T-cell (primary cell): ENCODE results near the gene PROX1. TPM values are rescaled to one million over a fixed set of nuclear protein-coding genes. Genes with fewer than 3 reads are reported as not detected.

Experiments
- ATAC-seq, 4 experiments: fragments of 200-7000 bp in 3 of 4; fragments of 150-1000 bp in 1 of 4; cut with Tn5 transposase; replicated peaks in 1 of 4; 1 replicate in 3 of 4; 2 replicates in 1 of 4; pipeline ENCODE4 v1.10.0; 2021; ENCODE audit warnings: moderate library complexity in 3 of 4, mild to moderate bottlenecking in 2 of 4, moderate number of reproducible peaks in 1 of 4
- CTCF ChIA-PET, 2 donors: fragments of 300-600 bp; sonication (Branson Sonifier 250); formaldehyde crosslinking; loops; one replicate each; lab custom pipeline; 2022; ENCODE audit warnings: antibody characterized with exemption in 2 of 2; lab: Charles Lee
- POLR2A ChIA-PET, 2 donors: fragments of 300-600 bp; sonication (Branson Sonifier 250); formaldehyde crosslinking; loops; one replicate each; lab custom pipeline; 2022; ENCODE audit warnings: antibody characterized with exemption in 2 of 2; lab: Charles Lee
- DNase-seq, 35 experiments: peaks; one replicate each; pipeline versions ENCODE4 v3.0.0 to v3.0.0-alpha.2; 2013 to 2023
- H3K27ac ChIP-seq: one replicate; pipeline ENCODE4 v1.5.1; 2013; ENCODE audit warnings: low read length
- H3K27me3 ChIP-seq, 2 experiments: replicated peaks in 1 of 2; 1 replicate in 1 of 2; 2 replicates in 1 of 2; pipeline versions ENCODE4 v1.6.1 to v1.7.0; 2013; ENCODE audit warnings: low read length in 1 of 2, mixed read lengths in 1 of 2; ENCODE audit not compliant: control insufficient read depth in 2 of 2, insufficient read depth in 2 of 2; ENCODE audit errors: extremely low read depth in 1 of 2
- H3K36me3 ChIP-seq, 2 donors: 1 replicate in 1 of 2; 2 replicates in 1 of 2; pipeline versions ENCODE4 v1.6.1 to v1.7.0; 2013; ENCODE audit warnings: low read length in 1 of 2; ENCODE audit not compliant: control insufficient read depth in 2 of 2, insufficient read depth in 1 of 2; ENCODE audit errors: extremely low read depth in 1 of 2
- H3K4me1 ChIP-seq, 2 experiments: 1 replicate in 1 of 2; 2 replicates in 1 of 2; pipeline versions ENCODE4 v1.6.1 to v1.7.0; 2013; ENCODE audit warnings: low read length in 2 of 2, mixed read lengths in 1 of 2; ENCODE audit not compliant: insufficient read depth in 2 of 2, control insufficient read depth in 1 of 2; ENCODE audit errors: extremely low read depth in 1 of 2
- H3K4me3 ChIP-seq, 2 donors: 1 replicate in 1 of 2; 2 replicates in 1 of 2; pipeline versions ENCODE4 v1.5.1 to v1.7.0; 2013; ENCODE audit warnings: mild to moderate bottlenecking in 2 of 2, low read length in 1 of 2, moderate library complexity in 1 of 2; ENCODE audit not compliant: control insufficient read depth in 1 of 2; ENCODE audit errors: extremely low read depth in 1 of 2
- H3K9me3 ChIP-seq: 2 replicates; pipeline ENCODE4 v1.7.0; 2013
- H3K27ac Mint-ChIP-seq, 2 donors: one replicate each; pipeline ENCODE4 v1.8.0; 2020 to 2021; ENCODE audit warnings: mild to moderate bottlenecking in 2 of 2, mixed read lengths in 2 of 2
- H3K27me3 Mint-ChIP-seq, 2 donors: one replicate each; pipeline ENCODE4 v1.8.0; 2021 to 2022; ENCODE audit warnings: mixed read lengths in 2 of 2
- H3K36me3 Mint-ChIP-seq: one replicate; pipeline ENCODE4 v1.8.0; 2021; ENCODE audit warnings: mixed read lengths
- H3K4me1 Mint-ChIP-seq, 3 donors: one replicate each; pipeline ENCODE4 v1.8.0; 2020 to 2022; ENCODE audit warnings: mixed read lengths in 3 of 3, mild to moderate bottlenecking in 1 of 3
- H3K4me3 Mint-ChIP-seq, 3 donors: one replicate each; pipeline ENCODE4 v1.8.0; 2020 to 2022; ENCODE audit warnings: mild to moderate bottlenecking in 3 of 3, mixed read lengths in 3 of 3, moderate library complexity in 3 of 3
- H3K9me3 Mint-ChIP-seq, 3 donors: one replicate each; pipeline ENCODE4 v1.8.0; 2020 to 2022; ENCODE audit warnings: mixed read lengths in 3 of 3
- WGBS: methylation state at CpG from one replicate; pipeline ENCODE4 v1.1.5; 2013; ENCODE audit warnings: missing lambda C conversion rate; ENCODE audit not compliant: insufficient coverage; 5-methylcytosine and 5-hydroxymethylcytosine counted together
- total RNA-seq, 35 experiments: library from RNA in 6 of 35; stranded (reverse) in 6 of 35; fragments of 120-200 nt in 1 of 35; gene quantifications; one replicate each; pipeline versions ENCODE4 v1.2.1 to v1.2.4 and lab custom pipeline; 2013 to 2026

PROX1 gene
- total RNA-seq, 5 donors from 2014 or later (not counting 1 experiment from before 2014, with no cell fraction given): 0.22 to 0.75 (median 0.29) TPM; not detected in 1

- POLR2A ChIA-PET: no interaction called here
- Mint-ChIP-seq H3K9me3 (no peaks in the 10 kb centered on the region), H3K4me3 (no peak overlapping the region), H3K36me3 (no peaks in the 10 kb centered on the region), H3K27me3 (peaks cover 15 to 21% of the 10 kb centered on the region in 2 donors), H3K27ac (no peak overlapping the region), H3K4me1 (no peaks in the 10 kb centered on the region)
- ATAC-seq (no peak), DNase-seq (no peak)
- CTCF ChIA-PET: no interaction called here
- Histone ChIP-seq H3K4me3 (no peak overlapping the region), H3K9me3 (no peaks in the 10 kb centered on the region), H3K27ac (no peak overlapping the region), H3K4me1 (no peaks in the 10 kb centered on the region), H3K27me3 (peaks cover 5 to 8% of the 10 kb centered on the region in 2 experiments), H3K36me3 (no peaks in the 10 kb centered on the region)
- WGBS: 100% methylated on average over 1 of the region's 6 CpGs
These were observed 11.0 kb downstream of the PROX1 start for GRCh38 chr1:213998785-213999184.

DNA sequence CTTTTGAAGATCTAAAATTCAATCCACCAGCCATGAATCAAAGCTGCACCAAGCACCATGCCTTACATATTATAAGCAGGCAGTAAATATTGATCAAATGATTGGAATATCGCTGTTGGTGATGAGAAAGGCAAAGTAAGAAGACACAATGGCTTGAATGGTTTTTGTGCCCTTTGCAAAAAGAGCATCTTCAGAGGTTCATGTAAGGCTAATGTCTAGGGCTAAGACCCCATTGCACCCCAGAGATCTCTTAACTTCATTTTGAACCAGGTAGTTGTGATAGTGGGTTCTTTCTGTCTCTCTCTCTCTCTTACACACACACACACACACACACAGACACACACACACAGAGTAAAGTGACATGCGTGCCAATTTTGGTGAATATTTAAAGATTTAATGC, 12.0 kb downstream of the PROX1 start:
- ChIA-PET CTCF (no interaction called here), POLR2A (interaction anchor here in 1 of 2 donors (0.6 kb wide), 1 partner anchor 23 kb away, joined by 5 read pairs; no protein-coding TSS in a partner anchor)
- no peak overlapping the region for H3K4me3 Mint-ChIP-seq
- no peaks in the 10 kb centered on the region for H3K4me1 ChIP-seq
- no peak overlapping the region for H3K27ac ChIP-seq
- H3K9me3 ChIP-seq: no peaks in the 10 kb centered on the region
- DNase-seq (no peak), ATAC-seq (no peak)
- H3K36me3 ChIP-seq: no peaks in the 10 kb centered on the region
- H3K27ac Mint-ChIP-seq: no peak overlapping the region
- no peaks in the 10 kb centered on the region for H3K4me1 Mint-ChIP-seq
- peaks cover 11 to 14% of the 10 kb centered on the region in 2 donors for H3K27me3 Mint-ChIP-seq
- no peak overlapping the region for H3K4me3 ChIP-seq
- H3K9me3 Mint-ChIP-seq: no peaks in the 10 kb centered on the region
- H3K36me3 Mint-ChIP-seq: no peaks in the 10 kb centered on the region
- WGBS: no CpG with 5 or more reads among the region's 2 CpGs
- peaks cover 2 to 5% of the 10 kb centered on the region in 2 experiments for H3K27me3 ChIP-seq

GRCh38 chr1:214002060-214002459, 14.3 kb downstream of the PROX1 start:
- H3K4me3 Mint-ChIP-seq: no peak overlapping the region
- H3K27me3 Mint-ChIP-seq: peaks cover 7 to 15% of the 10 kb centered on the region in 2 donors
- no peaks in the 10 kb centered on the region for H3K36me3 Mint-ChIP-seq
- ChIA-PET POLR2A (interaction anchor here in 1 of 2 donors (0.7 kb wide), 1 partner anchor 158 kb away, joined by 8 read pairs; no protein-coding TSS in a partner anchor), CTCF (no interaction called here)
- ATAC-seq: no peak
- H3K27me3 ChIP-seq: peaks cover 0 to 2% of the 10 kb centered on the region in 2 experiments
- WGBS: no CpG with 5 or more reads among the region's 6 CpGs
- H3K36me3 ChIP-seq: no peaks in the 10 kb centered on the region
- H3K9me3 ChIP-seq: no peaks in the 10 kb centered on the region
- H3K27ac ChIP-seq: no peak overlapping the region
- H3K27ac Mint-ChIP-seq: no peak overlapping the region
- no peak overlapping the region for H3K4me3 ChIP-seq
- no peaks in the 10 kb centered on the region for H3K4me1 Mint-ChIP-seq
- no peaks in the 10 kb centered on the region for H3K4me1 ChIP-seq
- no peaks in the 10 kb centered on the region for H3K9me3 Mint-ChIP-seq
- no peak for DNase-seq

- no peaks in the 10 kb centered on the region for H3K4me1 Mint-ChIP-seq
- Histone ChIP-seq H3K27ac (no peak overlapping the region), H3K9me3 (no peaks in the 10 kb centered on the region), H3K4me1 (no peaks in the 10 kb centered on the region), H3K4me3 (no peak overlapping the region), H3K36me3 (no peaks in the 10 kb centered on the region), H3K27me3 (no peaks in the 10 kb centered on the region)
- H3K27ac Mint-ChIP-seq: no peak overlapping the region
- ATAC-seq (no peak), DNase-seq (no peak)
- H3K9me3 Mint-ChIP-seq: no peaks in the 10 kb centered on the region
- POLR2A ChIA-PET: interaction anchor here in 1 of 2 donors (0.7 kb wide), 2 partner anchors 29 to 159 kb away, joined by 3 to 8 read pairs; no protein-coding TSS in a partner anchor
- H3K4me3 Mint-ChIP-seq: no peak overlapping the region
- CTCF ChIA-PET: no interaction called here
- no peaks in the 10 kb centered on the region for H3K36me3 Mint-ChIP-seq
- WGBS: 64% methylated on average over 2 of the region's 3 CpGs
- H3K27me3 Mint-ChIP-seq: peaks cover 7 to 12% of the 10 kb centered on the region in 2 donors
These were observed 14.7 kb downstream of the PROX1 start for GRCh38 chr1:214002472-214002871.

GRCh38 chr1:214003233-214003632, 15.5 kb downstream of the PROX1 start:
- no peak overlapping the region for H3K4me3 Mint-ChIP-seq
- Histone ChIP-seq H3K27ac (no peak overlapping the region), H3K36me3 (no peaks in the 10 kb centered on the region), H3K4me3 (no peak overlapping the region), H3K27me3 (no peaks in the 10 kb centered on the region), H3K4me1 (no peaks in the 10 kb centered on the region), H3K9me3 (no peaks in the 10 kb centered on the region)
- no peak overlapping the region for H3K27ac Mint-ChIP-seq
- H3K27me3 Mint-ChIP-seq: peaks cover 3 to 12% of the 10 kb centered on the region in 2 donors
- no peaks in the 10 kb centered on the region for H3K9me3 Mint-ChIP-seq
- H3K4me1 Mint-ChIP-seq: no peaks in the 10 kb centered on the region
- no peaks in the 10 kb centered on the region for H3K36me3 Mint-ChIP-seq
- no CpG with 5 or more reads among the region's 3 CpGs for WGBS
- DNase-seq (no peak), ATAC-seq (no peak)
- POLR2A ChIA-PET: interaction anchor here in 1 of 2 donors (0.7 kb wide), 1 partner anchor 30 kb away, joined by 3 read pairs; no protein-coding TSS in a partner anchor
- CTCF ChIA-PET: no interaction called here

DNA sequence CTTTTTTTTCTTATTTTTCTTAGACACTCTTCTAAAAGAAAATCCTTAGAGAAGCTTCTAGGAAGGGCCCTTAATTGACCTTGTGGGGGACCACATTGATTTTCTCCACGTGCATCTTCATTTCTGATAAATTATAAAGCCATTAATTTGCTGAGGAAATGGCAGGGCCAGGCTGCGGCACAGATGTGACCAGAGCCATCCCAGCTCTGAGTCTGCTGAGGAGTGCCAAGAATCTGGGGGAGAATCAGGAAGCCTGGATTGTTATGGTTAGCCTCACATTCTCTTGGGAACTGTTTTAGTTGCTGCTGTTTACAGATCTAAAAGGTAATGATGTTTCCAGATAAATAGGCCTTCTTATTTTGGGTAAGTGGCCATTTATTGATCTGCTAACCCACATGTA, 16.2 kb downstream of the PROX1 start:
- no peak overlapping the region for H3K27ac ChIP-seq
- ChIA-PET POLR2A (no interaction called here), CTCF (interaction anchor here in 1 of 2 donors (0.6 kb wide), 1 partner anchor 126 kb away, joined by 3 read pairs; no protein-coding TSS in a partner anchor)
- no peak overlapping the region for H3K4me3 ChIP-seq
- H3K27me3 Mint-ChIP-seq: peaks cover 3 to 12% of the 10 kb centered on the region in 2 donors
- H3K36me3 ChIP-seq: no peaks in the 10 kb centered on the region
- no peak overlapping the region for H3K27ac Mint-ChIP-seq
- WGBS: 68% methylated on average over 2 of the region's 2 CpGs
- no peaks in the 10 kb centered on the region for H3K4me1 ChIP-seq
- H3K9me3 Mint-ChIP-seq: no peaks in the 10 kb centered on the region
- DNase-seq (no peak), ATAC-seq (no peak)
- H3K36me3 Mint-ChIP-seq: no peaks in the 10 kb centered on the region
- no peaks in the 10 kb centered on the region for H3K4me1 Mint-ChIP-seq
- no peaks in the 10 kb centered on the region for H3K9me3 ChIP-seq
- H3K4me3 Mint-ChIP-seq: no peak overlapping the region
- no peaks in the 10 kb centered on the region for H3K27me3 ChIP-seq
